Adrenal gland (tissue), 5 donors: Measurements from ENCODE around the gene ZCCHC17.

Source experiments
- POLR2A ChIP-seq, 2 donors: fragments of 450-650 bp; IDR thresholded peaks; one replicate each; pipeline ENCODE4 v1.6.1; 2017; ENCODE audit warnings: antibody characterized with exemption in 2 of 2, mild to moderate bottlenecking in 2 of 2, moderate library complexity in 1 of 2
- TF ChIP-seq, protein P1 (sequence below), 6 experiments: fragments of 450-650 bp in 4 of 6; fragments of 200-600 bp in 2 of 6; sonication (generic) in 1 of 6; IDR thresholded peaks; 1 replicate in 5 of 6; 2 replicates in 1 of 6; pipeline versions ENCODE4 v1.5.1 to v1.8.0; 2016 to 2021; ENCODE audit warnings: antibody characterized with exemption in 6 of 6, mild to moderate bottlenecking in 2 of 6, moderate library complexity in 1 of 6
- donor health status: DM: no; HTN: no; CAD: no.

DNA sequence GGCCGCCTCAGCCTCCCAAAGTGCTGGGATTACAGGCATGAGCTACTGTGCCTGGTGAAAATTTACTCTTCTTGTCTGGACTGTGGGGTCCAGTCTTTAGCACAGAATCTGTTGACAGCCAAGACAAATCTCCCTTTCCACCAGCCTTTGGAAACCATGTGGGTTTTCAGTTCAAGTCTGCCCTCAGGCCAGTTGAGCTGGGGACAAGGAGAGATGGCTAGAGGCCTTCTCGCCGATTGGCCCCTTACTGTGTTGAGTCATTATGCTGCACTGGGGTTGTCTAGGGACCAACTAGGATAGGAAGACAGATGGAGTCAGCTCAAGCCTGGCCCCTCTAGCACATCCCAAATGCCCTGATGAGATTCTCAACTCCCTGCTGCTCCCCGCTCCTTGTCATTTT is 48.6 kb upstream of the ZCCHC17 start:
- TF ChIP-seq, protein P1, sequence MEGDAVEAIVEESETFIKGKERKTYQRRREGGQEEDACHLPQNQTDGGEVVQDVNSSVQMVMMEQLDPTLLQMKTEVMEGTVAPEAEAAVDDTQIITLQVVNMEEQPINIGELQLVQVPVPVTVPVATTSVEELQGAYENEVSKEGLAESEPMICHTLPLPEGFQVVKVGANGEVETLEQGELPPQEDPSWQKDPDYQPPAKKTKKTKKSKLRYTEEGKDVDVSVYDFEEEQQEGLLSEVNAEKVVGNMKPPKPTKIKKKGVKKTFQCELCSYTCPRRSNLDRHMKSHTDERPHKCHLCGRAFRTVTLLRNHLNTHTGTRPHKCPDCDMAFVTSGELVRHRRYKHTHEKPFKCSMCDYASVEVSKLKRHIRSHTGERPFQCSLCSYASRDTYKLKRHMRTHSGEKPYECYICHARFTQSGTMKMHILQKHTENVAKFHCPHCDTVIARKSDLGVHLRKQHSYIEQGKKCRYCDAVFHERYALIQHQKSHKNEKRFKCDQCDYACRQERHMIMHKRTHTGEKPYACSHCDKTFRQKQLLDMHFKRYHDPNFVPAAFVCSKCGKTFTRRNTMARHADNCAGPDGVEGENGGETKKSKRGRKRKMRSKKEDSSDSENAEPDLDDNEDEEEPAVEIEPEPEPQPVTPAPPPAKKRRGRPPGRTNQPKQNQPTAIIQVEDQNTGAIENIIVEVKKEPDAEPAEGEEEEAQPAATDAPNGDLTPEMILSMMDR (IDR thresholded peaks at IDR 0.05): no peak
- TF ChIP-seq POLR2A (IDR thresholded peaks at IDR 0.05): no peak
